GM19397 (cell line): ENCODE data around the gene ZNF665.
"Not testable (repeated sequence)": the region's sequence is repeated elsewhere in the genome, so short reads cannot be mapped to it uniquely, and the experiment has no call there.

ENCODE experiments used
- ATAC-seq: cut with Tn5 transposase; IDR thresholded peaks from one replicate; pipeline ENCODE4 v1.9.1; 2021; ENCODE audit warnings: mild to moderate bottlenecking, moderate library complexity; ENCODE audit not compliant: unreplicated experiment

ZNF665 gene

GRCh38 chr19:53158119-53158656 lies 35.0 kb downstream of the ZNF665 start:
- ATAC-seq = no peak

- ATAC-seq = no peak
Observed at GRCh38 chr19:53157626-53158025, 35.5 kb downstream of the ZNF665 start.

- no peak for ATAC-seq
Observed at GRCh38 chr19:53156850-53157249, 36.3 kb downstream of the ZNF665 start.

DNA sequence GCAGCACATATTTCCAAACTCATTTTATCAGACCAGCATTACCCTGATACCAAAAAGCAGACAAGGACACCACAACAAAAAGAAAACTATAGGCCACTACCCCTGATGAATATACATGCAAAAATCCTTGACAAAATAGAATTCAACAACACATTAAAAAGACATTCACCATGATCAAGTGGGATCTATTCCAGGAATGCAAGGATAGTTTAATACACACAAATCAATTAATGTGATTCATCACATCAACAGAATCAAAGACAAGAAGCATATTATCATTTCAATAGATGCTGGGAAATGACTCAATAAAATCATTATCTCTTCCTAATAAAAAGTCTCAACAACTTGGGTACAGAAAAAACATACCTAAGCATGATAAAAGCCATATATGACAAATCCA lies 45.5 kb downstream of the ZNF665 start:
- ATAC-seq = no peak

- no peak for ATAC-seq
Observed at GRCh38 chr19:53140351-53140750, 52.8 kb downstream of the ZNF665 start.

- ATAC-seq = no peak
Observed at GRCh38 chr19:53136432-53136831, 56.7 kb downstream of the ZNF665 start.

- ATAC-seq = no peak
Observed at GRCh38 chr19:53132141-53132991, 60.8 kb downstream of the ZNF665 start, which contains the start of gene ZNF415. TSS of gene ZNF415 (minus strand) at chr19:53132910. CDS start at chr19:53122676, 10,234 bp downstream.

- no peak for ATAC-seq
Observed at GRCh38 chr19:53131727-53132126, 61.4 kb downstream of the ZNF665 start.

- ATAC-seq = no peak
Observed at GRCh38 chr19:53131085-53131590, 62.0 kb downstream of the ZNF665 start.

- ATAC-seq = no peak
Observed at GRCh38 chr19:53130506-53130905, 62.7 kb downstream of the ZNF665 start.

DNA sequence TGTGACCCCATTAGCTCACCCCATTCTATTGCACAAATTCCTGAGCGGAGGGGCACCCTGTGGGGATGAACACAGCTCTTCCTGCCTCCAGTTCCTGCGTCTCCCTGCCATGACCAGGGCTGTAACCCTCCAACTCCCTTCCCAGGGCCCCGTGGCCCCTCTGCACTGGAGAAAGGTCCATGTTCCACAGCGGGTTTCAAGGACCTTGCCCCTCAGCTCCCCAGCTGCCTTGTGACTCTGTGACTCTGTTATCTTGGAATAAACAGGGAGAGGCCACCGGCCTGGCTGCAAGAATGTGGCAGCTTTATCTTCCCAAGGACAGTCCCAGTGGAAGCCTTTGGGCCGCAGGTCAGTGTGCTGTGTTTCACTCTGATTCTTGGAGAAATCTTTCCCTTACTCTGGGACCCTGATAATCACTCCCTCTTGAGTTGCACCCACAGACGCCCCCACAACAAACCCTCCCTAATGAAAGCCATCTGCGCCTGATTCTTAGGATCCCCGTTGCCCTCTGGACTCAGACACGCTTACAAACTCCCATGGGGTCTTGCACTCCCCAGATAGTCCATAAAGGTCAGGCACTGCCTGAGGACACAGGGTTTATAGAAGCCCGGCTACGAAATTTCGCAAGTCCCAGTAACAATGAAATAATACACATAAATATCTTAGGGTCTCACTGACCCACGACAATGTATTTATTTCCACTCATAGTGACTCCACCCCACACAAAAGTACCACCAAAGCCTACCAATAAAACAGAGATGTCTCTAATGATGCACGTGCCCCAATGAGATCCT lies 66.2 kb downstream of the ZNF665 start:
- not testable (repeated sequence) for ATAC-seq

GRCh38 chr19:53123400-53123799 lies 69.8 kb downstream of the ZNF665 start:
- ATAC-seq = no peak
